Skin of body (tissue), 2 donors: ENCODE results near the gene YWHAG. TPM values are rescaled to one million over a fixed set of nuclear protein-coding genes. Genes with fewer than 3 reads are reported as not detected.
"Not testable (repeated sequence)": the region's sequence is repeated elsewhere in the genome, so short reads cannot be mapped to it uniquely, and the experiment has no call there.

Experiments
- DNase-seq: peaks from one replicate; lab custom pipeline; 2025; lab: John Stamatoyannopoulos, UW
- total RNA-seq: library from RNA; depleted of rRNA; stranded (reverse); fragments of >200 nt; gene quantifications from one replicate; pipeline ENCODE4 v1.2.3, GENCODE V29; 2014

YWHAG gene
- total RNA-seq, 1 donor from 2014 or later = 67.5 TPM

DNA sequence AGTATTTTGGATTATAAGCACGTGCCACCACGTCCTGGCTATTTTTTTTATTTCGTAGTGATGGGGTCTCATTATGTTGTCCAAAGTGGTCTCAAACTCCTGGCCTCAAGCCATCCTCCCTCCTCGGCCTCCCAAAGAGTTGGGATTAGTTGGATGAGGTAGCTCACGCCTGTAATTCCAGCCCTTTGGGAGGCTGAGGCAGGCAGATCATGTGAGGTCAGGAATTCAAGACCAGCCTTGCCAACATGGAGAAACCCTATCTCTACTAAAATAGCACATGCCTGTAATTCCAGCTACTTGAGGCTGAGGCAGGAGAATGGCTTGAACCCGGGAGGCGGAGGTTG is 21.8 kb upstream of the YWHAG start:
- no peak for DNase-seq

GRCh38 chr7:76377186-76377918 is 18.6 kb upstream of the YWHAG start:
- DNase-seq = no peak

DNA sequence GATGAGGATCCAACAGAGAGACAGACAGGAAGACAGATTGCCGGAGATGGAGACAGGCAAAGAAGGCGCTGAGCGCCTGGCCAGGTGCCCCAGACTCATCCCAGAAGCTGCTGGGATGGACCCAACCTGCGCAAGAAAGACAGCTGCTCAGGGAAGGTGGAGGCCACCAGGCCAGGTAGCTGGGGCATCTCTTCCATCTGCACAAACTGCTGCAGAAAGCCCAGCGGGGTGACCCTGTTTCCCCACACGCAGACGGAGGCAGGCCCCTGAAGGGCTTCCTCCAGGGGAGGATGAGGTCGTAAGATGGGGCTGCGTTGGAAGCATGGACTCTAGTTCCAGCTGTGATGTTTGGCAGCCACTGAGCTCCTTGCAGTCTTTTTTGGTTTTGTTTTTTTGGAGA is 16.5 kb upstream of the YWHAG start:
- no peak for DNase-seq

GRCh38 chr7:76372984-76373833 is 14.4 kb upstream of the YWHAG start:
- DNase-seq = no peak

- DNase-seq = no peak
Measured at GRCh38 chr7:76371396-76371795, 12.6 kb upstream of the YWHAG start.

DNA sequence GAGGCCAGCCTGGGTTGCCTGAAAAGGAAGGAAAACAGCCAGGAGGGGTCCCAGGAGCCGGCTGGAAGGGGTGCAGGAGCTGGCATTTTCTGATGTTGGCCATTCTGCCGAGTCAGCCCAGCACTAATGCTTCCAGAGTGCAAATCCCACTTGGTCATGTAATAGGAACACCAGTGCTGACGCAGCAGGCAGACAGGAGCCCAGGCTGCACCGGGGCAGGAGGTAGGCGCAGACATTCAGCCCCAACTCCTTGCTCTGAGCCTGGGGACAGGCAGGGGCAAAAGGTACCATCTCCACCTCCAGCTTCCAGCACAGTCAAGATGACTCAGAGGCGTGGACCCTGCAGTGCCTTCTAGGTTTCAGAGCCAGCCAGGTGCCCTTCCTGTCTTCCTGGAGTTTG is 10.2 kb upstream of the YWHAG start:
- no peak for DNase-seq

DNA sequence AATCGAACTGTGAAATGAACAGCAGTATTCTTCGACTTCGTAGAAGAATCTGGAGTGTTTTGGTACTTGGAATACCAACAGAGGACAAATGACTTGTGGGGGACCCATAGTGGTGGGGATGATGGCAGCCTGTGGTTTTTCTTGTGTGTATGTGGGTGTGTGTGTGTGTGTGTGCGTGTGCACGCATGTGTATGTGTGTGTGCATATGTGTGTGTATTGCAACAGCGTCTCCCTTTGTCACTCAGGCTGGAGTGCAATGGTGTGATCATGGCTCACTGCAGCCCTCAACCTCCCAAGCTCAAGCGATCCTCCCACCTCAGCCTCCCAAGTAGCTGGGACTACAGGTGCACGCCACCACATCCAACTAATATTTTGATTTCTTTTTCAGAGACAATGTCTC is 9.4 kb upstream of the YWHAG start:
- no peak for DNase-seq

GRCh38 chr7:76364198-76364584 is 5.4 kb upstream of the YWHAG start:
- DNase-seq = no peak

DNA sequence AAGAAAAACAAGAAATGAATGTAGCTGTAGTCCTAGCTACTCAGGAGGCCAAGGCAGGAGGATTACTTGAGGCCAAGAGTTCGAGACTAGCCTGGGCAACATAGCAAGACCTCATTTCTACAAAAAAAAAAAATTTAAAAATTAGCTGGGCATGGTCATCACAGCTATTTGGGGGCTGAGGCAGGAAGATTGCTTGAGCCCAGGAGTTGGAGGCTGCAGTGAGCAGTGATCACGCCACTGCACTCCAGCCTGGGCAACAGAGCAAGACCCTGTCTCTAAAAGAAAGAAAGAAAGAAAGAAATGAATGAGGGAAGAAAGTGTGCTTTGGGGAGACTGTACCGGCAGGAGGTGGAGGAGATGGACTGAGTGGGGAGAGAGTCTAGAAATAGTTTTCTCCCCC is 5.0 kb upstream of the YWHAG start:
- not testable (repeated sequence) for DNase-seq

- no peak for DNase-seq
Measured at GRCh38 chr7:76359978-76360638, 1.3 kb upstream of the YWHAG start.

DNA sequence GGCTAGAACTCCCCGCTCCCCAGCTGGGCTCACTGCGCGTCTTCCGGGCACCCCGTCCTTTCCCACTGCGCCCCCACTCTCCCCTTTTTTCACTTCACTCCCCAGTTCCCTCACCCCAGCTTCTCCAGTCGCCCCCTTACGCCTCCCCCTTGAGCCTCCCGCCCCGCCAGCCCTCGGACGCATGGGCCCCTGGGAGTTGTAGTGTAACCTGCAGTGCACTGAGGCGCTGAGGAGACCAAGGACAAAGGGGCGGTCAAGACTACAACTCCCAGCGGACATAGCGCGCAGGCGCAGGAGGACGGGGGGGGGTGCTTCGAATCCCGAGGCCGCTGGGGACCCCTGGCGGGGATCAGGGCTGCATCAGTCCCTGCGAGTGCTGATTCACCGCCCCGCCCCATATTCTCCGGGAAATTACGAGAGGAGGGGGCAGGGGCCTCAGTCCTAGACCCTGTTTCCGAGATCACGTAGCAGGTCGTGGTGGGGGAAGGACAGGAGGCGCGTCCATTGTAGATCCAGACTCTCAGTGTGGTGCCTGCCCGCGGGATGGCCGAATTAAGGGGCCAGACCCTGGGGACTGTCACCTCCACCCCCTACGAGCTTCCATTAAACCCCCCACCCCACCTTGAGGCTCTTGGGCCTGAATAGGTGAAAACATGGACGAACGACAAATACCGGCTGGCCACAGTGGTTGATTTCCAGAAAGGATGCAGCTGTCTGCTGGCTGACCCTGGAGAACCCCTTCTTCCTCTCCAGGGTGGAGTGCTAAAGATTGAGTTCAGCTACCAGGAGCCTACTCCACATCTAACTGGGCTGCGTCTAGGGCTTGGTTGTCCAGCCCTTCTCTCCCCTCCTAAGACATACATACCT is 553 bp upstream of the YWHAG start:
- peak; percentile 97 for DNase-seq

- no peak for DNase-seq
Measured at GRCh38 chr7:76358011-76358480, 745 bp downstream of the YWHAG start.

GRCh38 chr7:76357475-76358010 is 1.2 kb downstream of the YWHAG start:
- DNase-seq = peak; percentile 41

- DNase-seq = peak; percentile 23
Measured at GRCh38 chr7:76356823-76357222, 2.0 kb downstream of the YWHAG start.

GRCh38 chr7:76356115-76356514 is 2.7 kb downstream of the YWHAG start:
- no peak for DNase-seq

DNA sequence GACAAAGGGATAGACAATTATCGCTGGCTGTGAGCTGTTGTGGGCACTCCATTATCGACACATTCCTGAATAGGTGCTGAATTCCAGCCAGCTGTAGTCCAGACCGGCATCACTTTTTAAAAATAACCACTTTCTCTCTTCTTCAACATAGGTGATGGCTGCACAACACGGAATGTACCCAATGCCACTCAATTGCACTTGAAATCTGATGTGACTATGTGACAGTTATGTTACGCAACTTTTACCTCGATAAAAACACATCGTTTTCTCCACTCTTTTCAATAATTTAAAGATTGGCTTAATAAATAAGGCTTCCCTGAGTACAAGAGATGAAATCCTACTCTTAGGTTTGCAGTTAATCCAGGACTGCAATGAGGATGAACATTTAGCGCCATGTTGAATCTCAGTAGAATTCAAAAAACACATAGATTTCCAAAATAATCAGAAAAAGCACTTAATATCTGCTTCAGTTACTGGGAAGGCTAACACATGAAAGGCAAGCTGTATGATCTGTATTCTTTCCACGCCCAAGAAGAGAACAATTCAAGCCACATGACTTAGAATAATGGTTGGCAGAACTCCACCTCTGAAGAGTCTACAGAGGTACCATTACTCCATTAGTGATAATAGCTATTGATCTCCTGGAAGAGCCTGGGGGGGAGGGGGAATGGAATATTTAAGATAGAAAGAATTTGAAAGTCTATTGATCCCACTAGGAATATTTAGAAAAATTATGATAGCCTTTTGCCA is 3.6 kb downstream of the YWHAG start:
- no peak for DNase-seq

DNA sequence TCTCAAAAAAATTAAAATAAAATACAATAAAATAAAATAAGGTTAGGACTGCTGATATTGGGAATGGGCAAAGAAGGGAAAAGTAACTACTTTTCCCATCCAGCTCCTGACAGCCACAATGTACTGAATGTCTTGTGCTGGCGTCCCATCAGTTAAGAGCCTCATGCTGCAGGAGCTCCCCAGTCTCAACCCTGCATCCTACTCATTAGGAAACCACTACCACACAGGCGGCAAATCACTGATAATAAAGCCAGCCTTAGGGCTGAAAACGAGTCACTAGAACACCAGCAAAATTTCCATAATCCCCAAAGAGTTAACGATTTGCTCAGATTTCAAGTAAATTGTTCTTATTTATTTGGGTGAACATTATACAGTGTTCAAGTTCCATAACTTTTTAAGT is 4.3 kb downstream of the YWHAG start:
- DNase-seq = no peak

DNA sequence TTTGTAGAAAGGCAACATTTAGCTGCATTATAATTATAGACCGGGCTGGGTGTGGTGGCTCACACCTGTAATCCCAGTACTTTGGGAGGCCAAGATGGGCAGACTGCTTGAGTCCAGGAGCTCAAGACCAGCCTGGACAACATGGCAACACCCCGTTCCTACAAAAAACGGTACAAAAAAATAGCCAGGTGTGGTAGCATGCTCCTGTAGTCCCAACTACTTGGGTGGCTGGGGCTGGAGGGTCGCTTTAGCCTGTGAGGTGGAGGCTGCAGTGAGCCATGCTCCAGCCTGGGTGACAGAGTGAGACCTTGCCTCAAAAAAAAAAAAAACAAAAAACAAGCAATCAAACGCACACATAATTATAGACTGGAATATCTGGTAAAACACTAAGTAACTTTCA is 5.0 kb downstream of the YWHAG start:
- no peak for DNase-seq

- DNase-seq = no peak
Measured at GRCh38 chr7:76352193-76352592, 6.6 kb downstream of the YWHAG start.

DNA sequence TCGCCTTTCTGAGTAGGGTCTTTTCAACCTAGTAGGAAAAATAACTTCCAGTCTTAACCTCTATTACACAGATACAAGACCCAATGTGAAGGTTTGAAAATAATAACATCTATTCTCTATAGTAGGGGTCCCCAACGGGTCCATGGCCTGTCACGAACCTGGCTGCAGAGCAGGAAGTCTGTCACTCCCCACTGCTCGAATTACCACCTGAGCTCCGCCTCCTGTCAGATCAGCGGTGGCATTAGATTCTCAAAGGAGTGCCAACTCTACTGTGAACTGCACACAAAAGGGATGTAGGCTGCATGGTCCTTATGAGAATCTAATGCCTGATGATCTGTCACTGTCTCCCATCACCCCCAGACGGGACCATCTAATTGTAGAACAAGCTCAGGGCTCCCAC is 7.4 kb downstream of the YWHAG start:
- DNase-seq = no peak
